HG03108 (cell line): ENCODE data around the gene UNC5C.

Source experiments
- ATAC-seq: cut with Tn5 transposase; IDR thresholded peaks from one replicate; pipeline ENCODE4 v1.9.1; 2021; ENCODE audit warnings: moderate library complexity; ENCODE audit not compliant: unreplicated experiment

The UNC5C gene

DNA sequence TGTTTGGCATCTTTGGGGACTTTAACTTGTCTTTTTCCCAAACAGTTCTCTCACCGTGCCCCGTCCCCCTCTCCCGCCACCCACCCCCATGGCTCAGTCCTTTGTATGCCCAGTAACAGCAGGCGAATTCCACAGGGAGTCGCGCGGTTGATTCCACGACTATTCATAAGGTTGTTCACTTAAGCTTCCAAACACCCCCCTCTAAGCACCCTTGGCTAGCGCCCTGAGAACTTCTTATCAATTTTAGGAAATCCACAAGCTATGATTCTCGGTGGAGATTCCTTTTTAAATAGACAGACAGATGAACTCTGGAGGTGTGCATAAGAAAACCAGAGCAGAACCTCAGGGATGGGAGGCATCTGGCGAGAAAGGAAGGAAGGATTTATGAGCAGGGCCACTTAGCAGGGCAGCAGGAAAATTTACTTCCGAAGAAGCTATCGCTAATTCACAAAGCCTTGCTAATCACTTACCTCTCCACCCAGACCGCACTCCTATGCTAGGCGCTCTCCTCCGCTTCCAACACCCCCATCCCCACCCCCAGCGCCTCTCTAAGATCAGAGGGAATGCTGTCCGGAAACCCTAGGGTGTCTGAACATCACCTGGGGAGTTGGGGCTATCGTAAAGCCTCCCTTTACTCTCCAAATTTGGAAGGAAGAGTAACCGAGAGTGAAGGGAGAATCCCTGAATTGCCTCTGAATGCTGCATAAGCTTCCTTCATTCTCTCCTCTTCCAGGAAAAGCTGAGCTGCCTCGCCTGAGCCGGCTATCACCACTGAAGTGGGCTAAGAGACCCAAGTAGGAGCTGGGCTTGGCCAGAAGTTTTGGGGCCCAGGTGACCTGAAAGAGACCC is 1.7 kb downstream of the UNC5C start:
- ATAC-seq, result no peak

DNA sequence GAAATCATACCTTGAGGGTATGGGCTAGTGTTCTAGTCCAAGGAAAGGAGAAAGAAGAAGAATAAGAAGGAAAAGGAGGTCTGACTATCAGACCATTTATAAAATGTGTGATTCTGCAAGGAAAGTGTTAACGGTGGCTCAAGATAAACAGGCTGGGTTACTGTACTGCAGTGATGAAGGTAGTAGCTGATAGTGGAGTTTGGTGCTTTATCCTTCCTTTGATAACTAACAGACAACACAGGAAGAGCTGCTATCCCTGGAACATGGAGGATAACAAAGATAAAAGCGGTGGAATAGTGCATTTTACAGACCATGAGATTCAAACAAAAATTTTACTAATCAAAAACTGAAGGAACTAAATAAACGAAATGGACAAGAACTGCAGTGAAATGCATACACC is 2.6 kb downstream of the UNC5C start:
- ATAC-seq, result no peak

DNA sequence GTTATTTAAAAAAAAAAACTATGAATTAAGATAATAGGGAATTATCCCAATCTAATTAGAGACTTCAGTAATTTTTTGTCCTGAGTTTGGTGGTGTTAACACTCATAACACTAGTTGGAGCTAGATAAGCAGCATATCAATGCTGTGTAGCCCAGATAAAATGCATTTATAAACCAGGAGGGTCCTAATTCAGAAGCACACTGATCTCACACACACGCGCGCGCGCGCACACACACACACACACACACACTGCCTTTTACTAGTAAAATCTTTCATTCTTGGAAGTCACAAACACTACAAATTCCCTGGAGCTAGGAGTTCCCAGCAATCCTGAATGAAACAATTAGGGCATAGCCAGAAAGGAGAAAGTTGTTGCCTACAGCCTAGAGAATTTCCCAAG is 3.2 kb downstream of the UNC5C start:
- ATAC-seq, result no peak

DNA sequence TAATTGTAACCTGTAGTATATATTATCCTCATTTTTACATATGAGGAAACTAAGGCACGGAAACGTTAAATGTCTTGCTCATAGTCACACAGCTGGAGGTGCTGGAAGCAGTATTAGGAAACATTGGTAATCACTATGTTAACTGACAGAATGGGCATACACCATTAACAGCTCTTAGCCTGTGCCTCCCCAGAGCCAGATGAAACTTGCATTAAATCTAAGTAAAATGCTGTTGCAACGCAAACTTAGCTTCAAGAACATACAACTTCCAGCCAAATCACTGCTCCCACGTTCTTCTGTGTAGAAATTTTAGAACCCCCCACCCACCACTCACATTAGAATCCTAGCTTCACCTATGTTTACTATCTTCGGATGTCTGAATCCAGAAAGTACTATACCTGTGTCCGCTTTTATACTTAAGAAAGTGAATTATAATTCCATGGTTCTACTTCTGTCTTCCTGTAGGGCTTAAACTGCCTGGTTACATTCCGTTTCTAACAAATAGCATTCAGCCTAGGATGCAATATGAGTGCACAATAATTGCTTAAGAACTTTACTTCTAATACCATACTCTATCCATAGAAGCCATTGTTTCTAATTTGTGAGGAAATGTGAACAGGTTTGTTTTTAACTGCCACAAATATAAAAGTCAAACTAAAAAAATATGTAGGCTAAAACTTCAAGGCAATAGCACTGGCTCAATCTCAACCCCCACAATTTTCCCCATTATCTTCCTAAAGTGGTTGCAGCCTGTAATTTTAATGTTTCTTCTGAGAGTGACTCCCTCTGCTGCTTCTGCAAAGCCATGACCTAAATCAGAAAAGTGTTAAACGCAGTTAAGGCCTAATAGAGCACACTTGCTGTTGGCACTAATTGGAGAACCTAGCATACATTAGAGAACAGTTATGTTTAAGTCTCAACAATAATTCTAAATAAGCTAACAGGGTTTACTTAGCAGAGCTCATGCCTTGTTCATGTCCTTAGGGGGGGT is 4.4 kb downstream of the UNC5C start:
- no peak for ATAC-seq

DNA sequence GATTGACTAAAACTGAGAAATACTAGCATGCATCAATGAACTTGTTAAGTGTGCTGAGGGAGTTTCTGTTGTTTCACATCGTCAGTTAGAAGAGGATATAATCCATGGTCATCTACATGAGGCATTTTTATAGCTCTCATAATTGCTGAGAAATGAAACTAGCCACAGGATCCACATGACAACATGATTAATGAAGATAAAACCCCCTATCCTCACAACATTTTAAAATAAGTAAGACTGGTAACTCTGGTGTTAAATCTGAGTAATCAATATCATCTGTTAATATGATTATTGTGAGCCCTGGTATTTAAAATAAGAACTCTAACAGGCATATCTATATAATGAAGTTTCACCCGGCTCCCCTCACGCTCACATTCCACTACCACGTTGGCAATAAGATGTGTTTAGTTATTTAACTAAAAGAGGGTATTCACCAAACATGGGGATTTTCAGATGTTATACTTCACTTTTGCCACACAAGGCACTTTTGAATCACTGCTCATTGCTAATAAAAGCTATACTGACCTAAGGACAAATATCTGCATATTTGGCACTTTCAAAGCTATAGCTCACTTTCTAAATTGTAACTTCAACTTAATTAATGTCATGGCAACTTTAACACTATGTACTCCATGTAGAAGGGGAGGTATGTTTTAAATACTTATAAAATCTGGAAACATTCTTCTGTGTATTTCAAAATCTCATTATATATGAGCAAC is 6.7 kb downstream of the UNC5C start:
- no peak for ATAC-seq

DNA sequence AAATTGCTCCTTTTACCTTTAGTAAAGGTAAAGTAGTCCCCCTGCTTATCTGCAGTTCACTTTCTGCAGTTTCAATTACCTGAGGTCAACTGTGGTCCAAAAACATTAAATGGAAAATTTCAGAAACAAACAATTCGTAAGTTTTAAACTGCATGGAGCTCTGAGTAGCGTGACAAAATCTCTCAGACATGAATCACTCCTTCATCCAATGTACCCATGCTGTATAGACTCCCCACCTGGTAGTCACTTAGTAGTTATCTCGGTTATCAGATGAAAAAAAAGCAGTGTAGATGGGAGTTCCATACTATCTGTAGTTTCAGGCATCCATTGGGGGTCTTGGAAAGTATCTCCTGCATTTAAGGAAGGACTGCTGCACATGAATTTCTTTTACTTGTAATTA is 7.7 kb downstream of the UNC5C start:
- no peak for ATAC-seq

DNA sequence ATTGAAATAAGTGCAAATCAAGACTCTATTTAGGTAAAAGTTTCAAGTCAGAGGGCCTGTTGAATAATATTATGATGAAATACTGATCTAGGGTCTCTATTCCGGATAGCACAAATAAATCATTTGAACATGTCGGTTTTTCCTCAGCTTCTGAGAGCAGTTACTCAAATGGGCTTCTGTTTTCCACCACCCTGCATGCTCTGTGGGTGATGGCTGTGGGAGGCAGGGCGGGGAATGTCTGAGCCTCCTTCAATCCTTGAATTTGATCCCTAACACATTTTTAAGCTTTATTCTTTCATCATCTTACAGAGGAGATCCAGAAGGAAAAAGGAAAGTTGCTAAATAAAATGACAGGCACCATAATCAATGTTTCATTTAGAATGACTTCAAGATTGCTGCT is 8.5 kb downstream of the UNC5C start:
- ATAC-seq, result no peak

DNA sequence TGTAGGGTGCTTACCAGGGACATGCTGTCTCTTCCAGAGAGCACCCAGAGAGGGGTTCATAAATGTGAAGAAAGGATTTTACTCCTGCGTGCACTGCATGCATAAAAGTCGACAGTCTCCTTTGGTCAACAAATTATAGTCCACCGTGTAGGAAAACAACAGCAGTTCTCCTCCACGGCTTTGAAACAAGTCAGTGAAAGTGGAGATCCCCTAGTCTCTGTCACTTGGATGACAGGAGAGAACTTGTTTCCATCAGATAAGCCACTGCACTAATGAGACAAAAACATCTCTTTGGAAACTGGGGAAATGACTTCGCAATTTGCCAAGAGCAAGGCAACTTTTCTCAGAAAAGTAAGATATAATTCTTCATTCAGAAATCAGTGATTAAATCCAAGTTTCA is 9.7 kb downstream of the UNC5C start:
- ATAC-seq, result no peak

DNA sequence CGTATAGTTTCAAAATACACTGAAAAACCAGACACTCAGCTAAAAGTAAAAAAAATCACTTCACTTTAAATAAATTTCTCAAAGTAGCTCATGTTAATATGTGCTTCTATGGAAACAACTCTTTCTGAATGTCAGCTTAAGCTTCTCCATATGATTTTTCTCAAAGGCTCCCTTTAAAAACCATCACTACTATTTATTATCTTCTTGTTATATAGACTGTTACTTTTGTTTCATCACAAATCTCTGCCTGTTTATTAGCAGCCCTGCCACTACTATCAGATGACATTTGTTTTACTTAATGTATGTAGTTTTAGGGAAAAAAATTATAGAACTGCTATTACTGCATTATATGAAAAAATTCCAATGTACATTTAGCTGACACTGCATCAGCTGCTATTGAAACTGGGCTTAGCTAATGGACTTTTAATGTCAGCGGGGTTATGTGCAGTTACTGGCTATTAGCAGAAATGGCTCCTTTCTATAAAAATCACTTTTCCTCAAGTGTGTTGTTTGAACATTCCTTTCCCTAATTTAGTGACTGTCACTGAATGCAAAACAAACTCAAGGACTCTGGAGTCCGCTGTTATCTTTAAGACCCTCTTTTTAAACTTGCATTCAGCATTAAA is 10.8 kb downstream of the UNC5C start:
- ATAC-seq, result no peak

DNA sequence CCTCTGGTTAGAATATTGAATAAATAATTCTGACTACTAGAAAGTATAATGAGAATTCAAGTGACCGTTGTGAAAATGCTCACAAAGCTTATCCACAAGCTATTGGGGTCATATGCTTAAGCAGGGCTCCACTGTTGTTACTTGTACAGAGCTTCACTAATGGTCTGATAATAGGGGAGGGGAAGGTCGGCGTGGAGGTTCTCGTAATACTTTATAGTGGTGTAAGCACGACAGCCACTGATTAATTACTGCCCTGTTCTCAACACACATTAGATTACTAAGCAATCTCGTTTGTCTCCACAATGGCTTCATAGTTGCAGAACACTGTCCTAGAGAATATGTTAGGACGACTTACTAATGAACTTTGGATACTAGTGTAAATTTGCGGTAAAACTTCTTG is 11.6 kb downstream of the UNC5C start:
- no peak for ATAC-seq

DNA sequence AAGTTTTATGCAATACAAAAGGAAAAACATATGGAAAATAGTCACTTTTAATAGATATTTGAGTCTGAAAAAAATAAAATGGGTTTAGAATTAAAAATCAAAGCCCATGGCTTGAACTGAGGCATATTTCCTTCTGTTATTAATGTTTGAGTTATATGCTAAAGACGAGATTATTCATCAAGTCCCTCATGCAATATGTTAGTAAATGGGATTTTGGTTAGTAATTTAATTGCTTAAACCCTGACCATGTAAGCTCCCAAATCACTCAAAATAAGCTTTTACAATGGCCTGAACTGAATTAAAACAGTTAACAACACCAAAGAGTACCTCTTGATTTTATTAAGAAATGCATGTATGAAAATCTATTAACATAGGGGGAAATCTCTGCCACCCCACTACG is 12.1 kb downstream of the UNC5C start:
- ATAC-seq, result no peak

DNA sequence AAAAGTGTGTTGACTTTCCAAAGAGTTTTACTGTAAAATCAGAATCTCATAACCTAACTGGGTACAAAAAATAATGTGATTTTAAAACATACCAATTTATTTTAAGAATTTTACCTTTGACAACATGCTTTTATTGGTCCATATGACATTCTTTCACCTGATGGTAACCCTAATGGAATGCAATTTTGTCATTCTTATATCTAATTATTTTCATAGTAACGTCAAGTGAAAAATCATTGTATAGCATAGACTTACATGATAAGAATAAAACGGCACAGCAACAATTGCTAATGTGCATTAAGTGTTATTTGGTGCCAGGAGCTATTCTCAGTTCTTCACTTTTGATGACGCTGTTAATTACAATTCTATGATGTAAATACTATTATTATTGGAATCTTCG is 13.6 kb downstream of the UNC5C start:
- no peak for ATAC-seq

DNA sequence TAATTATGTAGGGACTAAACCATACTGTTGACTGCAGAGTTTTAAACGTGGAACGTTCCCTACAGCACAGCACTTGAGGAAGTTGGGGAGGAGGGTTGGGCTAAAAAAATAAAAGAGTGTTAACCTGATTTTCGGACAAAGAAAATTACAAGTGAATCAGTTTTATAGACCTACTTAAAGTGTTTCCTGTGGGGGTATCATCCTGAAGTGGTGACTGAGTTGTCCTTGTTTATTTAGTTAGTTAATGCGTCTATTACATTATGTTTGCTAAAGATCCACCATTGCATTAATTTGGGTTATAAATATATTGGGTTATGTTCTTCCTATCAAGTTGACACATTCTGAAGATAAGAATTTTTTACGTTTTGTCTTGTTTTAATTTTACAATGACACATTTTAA is 14.7 kb downstream of the UNC5C start:
- no peak for ATAC-seq

DNA sequence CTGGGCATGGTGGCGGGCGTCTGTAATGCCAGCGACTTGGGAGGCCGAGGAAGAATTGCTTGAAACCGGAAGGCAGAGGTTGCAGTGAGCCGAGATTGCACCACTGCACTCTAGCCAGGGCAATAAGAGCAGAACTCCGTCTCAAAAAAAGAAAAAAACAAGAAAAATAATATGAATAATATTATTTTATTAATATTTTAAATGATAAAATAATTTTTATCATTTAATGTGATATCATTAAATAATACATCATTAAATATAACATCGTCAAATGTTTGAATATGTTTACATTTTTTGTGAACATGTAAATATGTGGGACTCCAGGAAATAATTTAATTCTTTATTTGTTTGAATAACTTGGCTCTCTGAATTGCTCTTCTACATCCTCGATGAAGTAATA is 15.5 kb downstream of the UNC5C start:
- ATAC-seq, result no peak

DNA sequence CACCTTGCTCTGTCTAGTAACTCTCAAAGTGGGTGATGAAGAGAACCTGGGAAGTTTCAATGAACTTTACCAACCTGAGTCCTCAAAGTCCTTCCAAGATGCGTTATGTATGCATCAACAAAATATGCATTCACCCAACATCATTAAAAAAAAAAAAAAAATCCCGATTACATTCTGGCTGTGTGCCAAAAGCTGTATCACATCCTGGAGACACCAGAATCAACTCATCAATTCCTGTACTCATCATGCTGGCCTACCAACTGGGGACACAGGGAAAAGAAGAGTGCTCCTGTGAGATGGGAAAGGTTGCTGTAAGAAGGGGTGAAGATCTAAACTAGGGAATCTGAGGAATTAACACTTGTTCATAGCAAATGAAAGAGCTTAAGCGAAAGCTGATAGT is 16.5 kb downstream of the UNC5C start:
- no peak for ATAC-seq

DNA sequence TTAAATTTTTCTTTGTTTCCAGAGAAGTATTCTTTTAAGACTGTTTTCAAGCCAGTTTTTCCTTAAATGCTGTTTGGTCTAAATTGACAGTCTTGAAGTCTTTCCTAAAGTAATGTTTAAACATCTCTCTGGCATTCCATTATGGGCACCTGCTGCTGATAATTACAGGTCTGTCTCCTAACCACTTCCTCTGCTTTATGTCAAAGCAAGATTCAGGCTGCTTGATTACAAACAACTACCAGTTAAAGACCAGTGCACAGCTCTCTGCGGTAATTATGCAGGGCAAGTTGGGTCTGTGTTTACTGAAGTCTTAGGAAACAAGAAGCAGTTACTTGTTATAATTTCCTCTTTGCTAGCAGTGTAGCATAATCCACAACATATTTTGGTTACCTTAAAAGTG is 17.6 kb downstream of the UNC5C start:
- no peak for ATAC-seq

DNA sequence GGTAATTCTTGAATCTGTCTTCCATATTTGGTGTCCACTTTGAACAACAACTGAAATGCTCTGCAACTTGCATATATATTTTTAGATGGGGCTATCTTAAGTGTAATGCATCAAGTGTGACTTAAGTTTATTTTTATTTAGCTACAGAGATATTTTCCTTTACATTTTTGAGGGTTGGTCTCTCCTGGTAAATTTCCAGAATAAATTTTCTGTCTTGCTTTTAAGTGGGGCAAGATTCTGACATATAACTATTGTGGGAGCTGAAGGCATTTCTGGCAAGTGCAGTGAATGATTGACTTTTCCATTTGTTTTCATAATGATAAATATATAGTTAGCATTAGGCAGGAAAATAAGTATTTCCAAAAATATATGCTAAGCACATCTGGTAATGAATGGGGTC is 18.8 kb downstream of the UNC5C start:
- no peak for ATAC-seq

DNA sequence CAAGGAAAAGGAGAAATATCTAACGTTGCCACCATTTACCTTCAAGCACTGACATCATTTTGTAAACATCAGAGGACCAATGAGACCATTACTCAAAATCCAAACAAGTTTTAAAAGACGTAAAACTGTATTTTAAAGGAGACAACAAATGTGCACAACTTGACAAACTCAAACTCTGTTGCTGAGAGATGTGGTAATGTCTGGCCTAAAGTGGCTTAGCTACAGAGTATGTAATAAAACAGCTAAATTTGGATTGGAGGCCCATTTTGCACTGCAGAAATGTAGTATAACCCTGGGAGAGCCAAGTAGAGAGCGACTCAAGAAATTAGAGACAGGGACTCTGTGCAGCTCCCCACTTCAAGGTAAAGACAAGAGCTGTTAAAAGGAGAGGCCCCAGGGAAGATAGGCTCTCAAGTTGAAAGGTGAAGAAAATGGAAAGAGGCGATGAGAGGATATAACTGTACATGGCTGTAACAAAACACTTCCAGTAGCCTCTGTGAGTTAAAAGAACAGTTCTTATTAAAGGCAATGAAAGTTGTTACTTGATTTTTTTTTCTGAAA is 20.3 kb downstream of the UNC5C start:
- ATAC-seq, result no peak

DNA sequence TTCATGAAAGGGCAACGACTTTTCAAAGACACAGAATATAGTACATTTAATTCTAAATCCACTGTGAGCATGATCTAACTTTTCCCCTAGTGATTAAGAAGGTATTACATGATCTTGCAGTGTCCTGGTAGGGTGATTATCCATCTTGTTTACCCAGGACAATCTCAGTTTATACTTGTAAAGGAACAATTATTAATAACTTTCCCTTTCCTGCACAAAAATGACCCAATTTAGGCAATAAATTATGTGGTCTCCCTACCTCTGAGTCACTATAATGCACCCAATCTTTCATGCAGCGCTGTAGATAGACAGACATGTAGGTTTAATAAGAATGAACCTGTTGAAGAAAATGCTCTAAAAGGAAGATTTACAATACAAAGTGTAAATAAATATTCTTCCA is 22.7 kb downstream of the UNC5C start:
- no peak for ATAC-seq

DNA sequence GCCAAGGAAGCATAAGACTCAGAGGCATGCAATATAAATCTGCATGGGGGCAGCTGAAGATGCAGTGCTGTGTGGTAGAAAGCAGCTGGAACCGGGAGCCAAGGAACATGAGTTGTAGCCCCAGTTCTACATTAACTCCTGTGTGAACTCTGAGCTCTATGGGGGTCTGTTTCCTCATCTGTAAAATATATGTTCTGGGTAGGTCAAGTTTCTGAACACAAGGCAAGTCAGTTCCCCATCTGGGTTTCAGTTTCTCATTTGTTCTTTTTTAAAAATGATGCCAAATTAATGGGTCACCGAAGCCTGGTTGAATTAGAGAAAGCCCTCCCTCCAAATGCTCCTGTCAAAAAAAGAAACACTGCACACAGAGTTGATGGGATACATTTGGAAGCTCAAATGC is 24.0 kb downstream of the UNC5C start:
- no peak for ATAC-seq

DNA sequence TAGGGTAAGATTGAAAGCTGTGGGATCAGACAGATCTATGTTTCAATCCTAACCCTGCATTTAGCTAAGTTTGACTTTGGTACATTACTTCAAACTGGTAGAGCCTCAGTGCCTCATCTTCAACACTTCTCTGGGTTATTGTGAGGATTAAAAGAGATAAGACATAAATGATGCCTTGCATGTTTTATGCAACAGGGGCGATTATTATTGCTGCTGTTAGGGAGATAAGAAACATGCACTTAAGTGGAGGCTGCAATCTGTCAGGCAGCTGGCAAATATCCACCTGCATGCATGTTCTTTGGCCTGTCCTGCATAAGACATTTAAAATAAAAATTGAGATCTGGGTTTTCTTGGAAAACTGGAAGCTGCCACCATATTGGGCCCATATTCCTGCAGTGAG is 24.6 kb downstream of the UNC5C start:
- no peak for ATAC-seq
